Central memory CD8-positive, alpha-beta T cell (primary cell): Measurements from ENCODE around the gene NUTM2E.
A peak's percentile ranks its signal among the peaks of the same experiment; 100 is the strongest.
"Not testable (repeated sequence)": the region's sequence is repeated elsewhere in the genome, so short reads cannot be mapped to it uniquely, and the experiment has no call there.

Experiments used
- ATAC-seq: fragments of 150-1000 bp; cut with Tn5 transposase; replicated peaks from 2 replicates; pipeline ENCODE4 v1.10.0; 2022; ENCODE audit warnings: mild to moderate bottlenecking, moderate FRiP score, moderate number of reproducible peaks; ENCODE audit not compliant: poor library complexity, severe bottlenecking; ENCODE audit errors: extremely low read depth
- DNase-seq, 2 donors: peaks; one replicate each; pipeline ENCODE4 v3.0.0; 2021; ENCODE audit warnings: low spot score in 2 of 2
- H3K27ac Mint-ChIP-seq: one replicate; pipeline ENCODE4 v1.8.0; 2022; ENCODE audit warnings: low read depth, mild to moderate bottlenecking, moderate library complexity, mixed read lengths
- H3K27me3 Mint-ChIP-seq: one replicate; pipeline ENCODE4 v1.8.0; 2022; ENCODE audit warnings: mixed read lengths
- H3K36me3 Mint-ChIP-seq: one replicate; pipeline ENCODE4 v1.8.0; 2022; ENCODE audit warnings: mild to moderate bottlenecking, moderate library complexity, mixed read lengths; ENCODE audit not compliant: insufficient read depth
- H3K4me1 Mint-ChIP-seq: one replicate; pipeline ENCODE4 v1.8.0; 2022; ENCODE audit warnings: mixed read lengths
- H3K4me3 Mint-ChIP-seq: one replicate; pipeline ENCODE4 v1.8.0; 2022; ENCODE audit warnings: mild to moderate bottlenecking, moderate library complexity, mixed read lengths
- H3K9me3 Mint-ChIP-seq: one replicate; pipeline ENCODE4 v1.8.0; 2022; ENCODE audit warnings: mixed read lengths

Gene NUTM2E

GRCh38 chr10:79826496-79827215, at the start of gene NUTM2E:
Gene NUTM2E, plus strand, starts transcription at chr10:79826739. Its CDS starts 15,002 bp downstream, at chr10:79841741.
- H3K27me3 Mint-ChIP-seq, H3K9me3 Mint-ChIP-seq: not testable (repeated sequence)
- Mint-ChIP-seq H3K27ac (peak within 1 kb of the TSS; percentile 99), H3K36me3 (peaks cover 16% of the 10 kb centered on the region), H3K4me3 (peak within 1 kb of the TSS; percentile 90), H3K4me1 (peaks cover 20% of the 10 kb centered on the region)
- DNase-seq (peak; percentile 58 to 74), ATAC-seq (peak; percentile 96)

DNA sequence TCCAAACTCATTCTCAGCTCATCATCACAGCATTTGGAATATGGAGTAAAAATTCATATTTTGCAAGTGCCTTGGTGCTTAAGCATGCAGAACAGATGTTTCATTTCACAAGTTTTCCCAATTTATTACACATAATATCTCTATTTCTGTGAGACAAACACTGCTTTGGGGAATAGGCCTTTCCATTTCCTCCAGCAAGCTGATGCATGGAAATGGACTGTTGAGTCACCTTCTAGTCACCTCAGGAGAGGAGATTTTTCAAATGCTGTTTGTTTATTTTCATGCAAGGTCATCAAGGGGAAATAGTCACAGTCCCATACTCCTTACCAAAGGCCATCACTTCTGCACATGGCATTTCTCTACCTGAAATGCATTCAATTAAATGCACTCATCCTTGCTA, 48.5 kb upstream of the NUTM2E start:
- H3K36me3 Mint-ChIP-seq, H3K27me3 Mint-ChIP-seq, DNase-seq, ATAC-seq, H3K4me1 Mint-ChIP-seq, H3K4me3 Mint-ChIP-seq, H3K27ac Mint-ChIP-seq, H3K9me3 Mint-ChIP-seq: not testable (repeated sequence)

- not testable (repeated sequence) for H3K36me3 Mint-ChIP-seq, H3K9me3 Mint-ChIP-seq, H3K4me1 Mint-ChIP-seq, H3K27me3 Mint-ChIP-seq, H3K27ac Mint-ChIP-seq, H3K4me3 Mint-ChIP-seq
- peak; percentile 79 for ATAC-seq
- peak; percentile 27 to 28 for DNase-seq
Observed at GRCh38 chr10:79779310-79779938, 47.1 kb upstream of the NUTM2E start.

GRCh38 chr10:79779992-79780391, 46.5 kb upstream of the NUTM2E start:
- not testable (repeated sequence) for H3K36me3 Mint-ChIP-seq, H3K9me3 Mint-ChIP-seq, H3K4me3 Mint-ChIP-seq, DNase-seq, ATAC-seq, H3K4me1 Mint-ChIP-seq, H3K27ac Mint-ChIP-seq, H3K27me3 Mint-ChIP-seq

DNA sequence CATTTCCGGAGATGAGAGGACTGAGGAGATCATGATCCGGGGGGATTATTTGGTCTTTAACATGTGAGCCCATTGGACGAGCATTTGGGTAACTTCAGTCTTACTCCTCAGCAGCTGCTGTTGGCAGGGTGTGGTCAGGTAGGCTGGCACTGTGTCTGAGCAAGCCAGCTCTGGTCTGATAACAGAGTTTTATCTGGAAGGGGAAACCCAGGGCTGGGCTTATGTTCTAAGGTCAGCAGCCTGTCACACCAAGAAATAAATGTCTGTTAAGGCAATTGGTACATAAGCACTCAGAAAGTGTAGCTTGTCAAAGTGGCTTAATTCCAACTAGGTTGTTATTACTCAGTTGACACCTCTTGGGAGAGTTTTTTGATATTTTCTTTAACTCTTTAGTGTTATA, 45.0 kb upstream of the NUTM2E start:
- DNase-seq, H3K27ac Mint-ChIP-seq, H3K9me3 Mint-ChIP-seq, ATAC-seq, H3K4me1 Mint-ChIP-seq, H3K36me3 Mint-ChIP-seq, H3K27me3 Mint-ChIP-seq, H3K4me3 Mint-ChIP-seq: not testable (repeated sequence)

DNA sequence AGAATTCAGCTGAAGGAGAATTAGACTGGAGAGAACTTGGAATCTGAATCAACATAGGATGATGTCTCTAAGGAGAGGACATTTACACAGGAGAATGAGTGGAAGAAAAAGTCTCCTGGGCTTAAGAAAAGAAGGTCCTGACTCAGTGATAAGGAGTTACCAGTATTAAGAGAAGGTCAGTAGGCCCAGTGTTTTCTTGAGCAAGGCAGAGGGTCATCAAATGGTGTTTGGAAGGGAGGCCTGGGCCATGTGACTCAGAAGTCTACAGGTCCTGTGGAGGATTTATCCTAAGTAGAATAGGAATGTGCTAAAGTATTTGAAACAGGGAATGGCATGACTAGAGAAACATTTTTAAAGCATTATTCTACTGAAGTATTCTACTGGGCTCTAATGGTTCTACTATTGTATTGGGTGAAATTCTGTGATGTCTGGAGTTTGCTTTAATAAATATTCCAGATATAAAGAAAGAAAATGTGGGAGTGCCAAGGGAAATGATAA, 39.0 kb upstream of the NUTM2E start:
- not testable (repeated sequence) for DNase-seq, H3K27me3 Mint-ChIP-seq, H3K36me3 Mint-ChIP-seq, H3K4me1 Mint-ChIP-seq, H3K9me3 Mint-ChIP-seq, ATAC-seq, H3K27ac Mint-ChIP-seq, H3K4me3 Mint-ChIP-seq

DNA sequence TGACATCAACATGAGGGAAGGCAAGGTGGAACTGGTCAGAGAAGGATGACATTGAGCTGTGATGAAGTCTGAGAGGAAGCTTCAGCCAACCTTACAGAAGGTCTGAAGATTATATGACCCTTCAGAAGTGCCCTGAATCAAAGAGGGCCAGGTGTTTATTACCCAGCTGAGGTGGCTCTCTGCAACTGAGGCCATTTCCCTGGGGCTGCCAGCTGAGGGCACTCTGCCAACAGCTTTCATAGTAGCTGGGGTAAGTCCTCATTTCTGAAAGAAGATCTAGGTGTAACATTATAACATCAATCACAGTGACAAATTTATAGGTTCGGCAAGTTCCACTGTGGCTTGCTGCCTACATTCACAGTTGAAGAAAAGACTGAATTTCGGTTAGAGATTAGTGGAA, 37.2 kb upstream of the NUTM2E start:
- not testable (repeated sequence) for ATAC-seq, H3K27me3 Mint-ChIP-seq, H3K9me3 Mint-ChIP-seq, DNase-seq, H3K4me3 Mint-ChIP-seq, H3K36me3 Mint-ChIP-seq, H3K4me1 Mint-ChIP-seq, H3K27ac Mint-ChIP-seq

- H3K27ac Mint-ChIP-seq, H3K4me1 Mint-ChIP-seq: not testable (repeated sequence)
Observed at GRCh38 chr10:79791906-79792517, 34.5 kb upstream of the NUTM2E start.

DNA sequence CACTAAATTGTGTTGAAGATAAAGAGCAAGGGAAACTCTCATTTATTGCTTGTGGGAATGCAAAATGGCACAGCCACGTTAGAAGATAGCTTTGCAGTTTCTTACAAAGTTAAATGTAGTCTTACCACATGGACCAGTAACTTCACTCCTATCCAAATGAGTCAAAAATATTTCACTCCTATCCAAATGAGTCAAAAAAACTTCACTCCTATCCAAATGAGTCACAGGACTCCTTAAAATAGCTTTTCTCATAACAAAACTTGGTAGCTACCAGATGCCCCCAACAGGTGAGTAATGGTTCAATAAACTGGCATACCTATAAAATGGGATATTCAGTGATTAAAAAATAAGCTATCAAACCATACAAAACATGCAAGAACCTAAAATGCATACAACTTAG, 27.2 kb upstream of the NUTM2E start:
- H3K9me3 Mint-ChIP-seq, H3K36me3 Mint-ChIP-seq, H3K27ac Mint-ChIP-seq, DNase-seq, H3K4me3 Mint-ChIP-seq, H3K4me1 Mint-ChIP-seq, ATAC-seq, H3K27me3 Mint-ChIP-seq: not testable (repeated sequence)

More at GRCh38 chr10:79791906-79792517, 34.5 kb upstream of the NUTM2E start:
- not testable (repeated sequence) for ATAC-seq, H3K9me3 Mint-ChIP-seq, DNase-seq, H3K4me3 Mint-ChIP-seq, H3K36me3 Mint-ChIP-seq, H3K27me3 Mint-ChIP-seq

GRCh38 chr10:79805857-79806256, 20.7 kb upstream of the NUTM2E start:
- H3K27me3 Mint-ChIP-seq, H3K9me3 Mint-ChIP-seq, H3K36me3 Mint-ChIP-seq, ATAC-seq, H3K27ac Mint-ChIP-seq, DNase-seq, H3K4me3 Mint-ChIP-seq, H3K4me1 Mint-ChIP-seq: not testable (repeated sequence)

GRCh38 chr10:79811895-79812294, 14.6 kb upstream of the NUTM2E start:
- not testable (repeated sequence) for H3K36me3 Mint-ChIP-seq, H3K27ac Mint-ChIP-seq, H3K27me3 Mint-ChIP-seq, DNase-seq, H3K9me3 Mint-ChIP-seq, H3K4me3 Mint-ChIP-seq, ATAC-seq, H3K4me1 Mint-ChIP-seq

DNA sequence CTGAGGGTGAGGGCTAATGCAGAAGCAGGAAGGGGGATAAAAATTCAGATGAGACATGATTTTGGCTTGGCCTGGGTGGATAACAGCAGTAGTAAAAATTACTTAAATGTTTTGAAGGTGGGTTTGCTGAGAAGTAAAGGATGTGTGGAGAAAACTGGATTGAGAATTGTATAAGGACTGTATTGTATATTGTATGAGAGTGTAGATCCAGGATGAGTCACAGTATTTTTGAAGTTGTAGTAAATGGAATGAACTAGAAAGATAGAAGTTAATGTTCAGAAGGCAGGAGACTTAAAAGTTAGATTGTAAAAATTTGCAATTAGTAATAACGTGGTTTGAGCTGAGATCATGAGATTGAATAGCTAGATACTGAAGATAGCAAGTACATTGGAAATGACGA, 10.2 kb upstream of the NUTM2E start:
- not testable (repeated sequence) for H3K4me1 Mint-ChIP-seq, H3K4me3 Mint-ChIP-seq, H3K9me3 Mint-ChIP-seq, H3K27ac Mint-ChIP-seq, DNase-seq, H3K36me3 Mint-ChIP-seq, H3K27me3 Mint-ChIP-seq, ATAC-seq

DNA sequence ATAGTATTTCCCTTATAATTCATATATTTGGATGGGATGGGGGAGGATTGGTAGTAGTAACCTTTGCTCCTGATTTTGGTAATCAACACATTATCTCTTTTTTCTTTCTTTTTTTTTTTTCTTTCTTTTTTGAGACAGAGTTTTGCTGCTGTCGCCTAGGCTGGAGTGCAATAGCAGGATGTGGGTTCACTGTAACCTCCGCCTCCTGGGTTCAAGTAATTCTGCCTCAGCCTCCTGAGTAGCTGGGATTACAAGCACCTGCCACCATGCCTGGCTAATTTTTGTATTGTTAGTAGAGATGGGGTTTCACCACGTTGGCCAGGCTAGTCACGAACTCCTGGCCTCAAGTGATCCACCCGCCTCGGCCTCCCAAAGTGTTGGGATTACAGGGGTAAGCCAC, 3.2 kb upstream of the NUTM2E start:
- H3K27ac Mint-ChIP-seq: peak overlapping the region; percentile 78
- peaks cover 14% of the 10 kb centered on the region for H3K4me1 Mint-ChIP-seq
- ATAC-seq, H3K27me3 Mint-ChIP-seq, H3K9me3 Mint-ChIP-seq, DNase-seq: not testable (repeated sequence)
- peak overlapping the region; percentile 18 for H3K4me3 Mint-ChIP-seq
- peaks cover 21% of the 10 kb centered on the region for H3K36me3 Mint-ChIP-seq
